Neuron (in vitro differentiated cells): ENCODE data around the gene NOXA1.

Experiments
- H2AFZ ChIP-seq: one replicate; pipeline ENCODE4 v1.6.1; 2013; ENCODE audit warnings: low read depth, mild to moderate bottlenecking, inconsistent platforms, low read length, moderate library complexity
- H3K27me3 ChIP-seq: one replicate; pipeline ENCODE4 v1.6.1; 2013; ENCODE audit warnings: low read length; ENCODE audit not compliant: insufficient read depth
- H3K36me3 ChIP-seq: one replicate; pipeline ENCODE4 v1.6.1; 2013; ENCODE audit warnings: low read length; ENCODE audit not compliant: insufficient read depth
- H3K4me1 ChIP-seq: one replicate; pipeline ENCODE4 v1.6.1; 2013; ENCODE audit warnings: low read length; ENCODE audit not compliant: insufficient read depth
- H3K4me3 ChIP-seq: 2 replicates; pipeline ENCODE4 v1.5.1; 2013; ENCODE audit warnings: mild to moderate bottlenecking, low read length, moderate library complexity
- H3K9me3 ChIP-seq: one replicate; pipeline ENCODE4 v1.6.1; 2013; ENCODE audit warnings: low read length

Gene NOXA1

DNA sequence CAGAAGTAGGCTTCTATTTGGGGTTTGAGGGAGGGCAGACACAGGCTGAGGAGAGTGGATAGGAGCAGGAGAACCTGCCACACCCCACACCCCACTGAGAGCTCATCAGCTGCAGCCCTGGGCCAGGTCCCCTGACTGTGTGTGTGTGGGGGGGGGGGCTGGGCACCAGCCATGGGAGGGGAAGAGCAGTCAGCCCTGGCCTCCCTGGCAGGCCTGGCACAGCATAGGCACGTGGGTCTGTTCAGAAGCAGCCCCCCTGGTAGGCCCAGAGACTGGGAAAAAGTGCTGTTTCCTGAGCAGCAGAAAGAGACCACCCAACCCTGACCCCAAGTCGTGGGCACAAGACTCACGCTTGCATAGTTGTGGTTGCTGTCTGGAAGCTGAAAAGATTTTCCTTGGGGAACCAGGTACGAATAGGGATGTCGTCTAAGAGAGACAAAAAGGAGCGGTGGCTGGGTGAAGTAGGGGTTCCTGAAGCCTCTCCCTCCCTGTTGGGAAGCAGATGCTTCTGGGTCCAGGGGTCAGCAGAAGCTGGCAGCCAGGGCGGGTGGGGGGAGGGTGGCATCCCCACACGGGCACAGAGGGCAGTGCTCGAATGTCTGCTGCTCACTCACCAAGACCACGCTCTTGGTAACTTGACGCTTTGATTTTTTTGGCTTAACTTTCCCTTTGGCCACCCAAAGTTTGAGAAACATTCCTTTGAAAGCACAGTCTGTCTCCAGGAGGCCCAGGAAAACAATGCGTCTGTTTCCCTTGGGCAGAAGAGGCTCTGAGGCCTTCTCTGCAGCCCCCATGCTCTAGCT is 33.1 kb downstream of the NOXA1 start:
- H3K27me3 ChIP-seq, result no peaks in the 10 kb centered on the region

DNA sequence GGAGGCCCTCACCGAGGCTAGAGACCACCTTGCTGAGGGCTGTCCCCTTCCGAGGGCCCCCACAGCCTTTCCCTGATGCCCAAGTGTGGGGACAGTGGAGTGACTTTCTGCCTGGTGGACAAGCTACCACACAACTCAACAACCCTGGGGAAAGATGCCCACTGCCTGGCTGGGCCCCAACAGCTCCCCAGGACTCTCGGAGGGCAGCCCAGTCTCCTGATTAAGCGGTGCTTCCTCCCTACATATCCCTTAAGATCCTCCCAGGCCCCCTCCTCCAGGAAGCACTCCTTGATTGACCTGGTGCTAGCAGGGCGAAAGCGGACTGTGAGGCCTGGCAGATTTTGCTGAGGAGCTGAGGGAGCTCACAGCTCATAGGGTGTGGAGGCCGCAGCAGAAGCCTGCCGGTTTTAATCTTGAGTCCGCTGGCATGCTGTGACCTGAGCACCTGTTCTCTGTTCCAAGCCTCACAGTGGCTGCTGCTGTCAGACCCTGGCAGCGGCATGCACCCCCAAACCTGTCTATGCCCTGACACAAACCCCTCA is 33.7 kb downstream of the NOXA1 start:
- no peak overlapping the region for H3K4me3 ChIP-seq
- H3K4me1 ChIP-seq, result peaks cover 14% of the 10 kb centered on the region
- no peaks in the 10 kb centered on the region for H3K27me3 ChIP-seq
- H2AFZ ChIP-seq, result no peak overlapping the region
- no peaks in the 10 kb centered on the region for H3K9me3 ChIP-seq
- peaks cover 42% of the 10 kb centered on the region for H3K36me3 ChIP-seq

More for the DNA sequence above, 33.1 kb downstream of the NOXA1 start:
- H2AFZ ChIP-seq, result no peak overlapping the region
- H3K4me3 ChIP-seq, result no peak overlapping the region
- H3K36me3 ChIP-seq, result peaks cover 42% of the 10 kb centered on the region
- H3K9me3 ChIP-seq, result no peaks in the 10 kb centered on the region
- peaks cover 14% of the 10 kb centered on the region for H3K4me1 ChIP-seq

DNA sequence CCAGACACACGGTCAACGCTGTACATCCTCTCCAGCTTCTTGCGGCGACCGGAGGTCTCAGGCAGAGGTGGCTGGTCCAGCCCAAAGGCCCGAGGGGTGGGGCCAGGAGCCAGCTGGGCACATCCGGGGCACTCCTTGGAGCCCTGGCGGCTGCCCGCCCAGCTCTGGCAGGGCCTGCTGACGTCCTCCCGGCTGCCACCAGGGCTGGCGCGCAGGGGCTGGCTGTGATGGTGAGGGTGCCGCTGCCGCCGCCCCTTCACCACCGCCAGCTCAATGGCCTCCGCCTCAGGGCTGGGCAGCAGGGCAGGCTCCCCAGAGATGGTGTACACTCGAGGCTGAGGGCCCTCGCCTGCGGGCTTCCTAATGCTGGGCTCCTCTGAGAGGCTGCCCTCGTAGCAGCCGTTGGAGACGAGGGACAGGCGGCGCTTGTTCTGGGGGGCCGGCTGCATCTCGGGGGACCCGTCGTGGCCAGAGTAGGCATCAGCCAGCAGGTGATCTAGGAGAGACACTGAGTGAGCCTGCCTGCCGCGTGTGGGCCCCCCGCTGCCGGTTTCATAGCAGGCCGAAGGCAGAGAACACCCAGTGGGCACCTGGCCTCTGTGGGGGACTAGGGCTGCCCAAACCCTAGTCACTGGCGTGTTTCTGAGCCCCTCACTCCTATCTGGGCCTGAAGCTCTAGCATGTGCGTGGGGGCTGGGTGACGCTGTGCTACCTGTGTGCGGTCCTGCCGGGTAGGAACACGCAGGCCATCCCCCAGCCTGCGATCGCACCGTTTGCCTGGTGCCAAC is 34.4 kb downstream of the NOXA1 start:
- H3K4me1 ChIP-seq, result peaks cover 14% of the 10 kb centered on the region
- H2AFZ ChIP-seq, result no peak overlapping the region
- H3K9me3 ChIP-seq, result no peaks in the 10 kb centered on the region
- H3K36me3 ChIP-seq, result peaks cover 37% of the 10 kb centered on the region
- H3K27me3 ChIP-seq, result no peaks in the 10 kb centered on the region
- H3K4me3 ChIP-seq, result peak overlapping the region; percentile 73

DNA sequence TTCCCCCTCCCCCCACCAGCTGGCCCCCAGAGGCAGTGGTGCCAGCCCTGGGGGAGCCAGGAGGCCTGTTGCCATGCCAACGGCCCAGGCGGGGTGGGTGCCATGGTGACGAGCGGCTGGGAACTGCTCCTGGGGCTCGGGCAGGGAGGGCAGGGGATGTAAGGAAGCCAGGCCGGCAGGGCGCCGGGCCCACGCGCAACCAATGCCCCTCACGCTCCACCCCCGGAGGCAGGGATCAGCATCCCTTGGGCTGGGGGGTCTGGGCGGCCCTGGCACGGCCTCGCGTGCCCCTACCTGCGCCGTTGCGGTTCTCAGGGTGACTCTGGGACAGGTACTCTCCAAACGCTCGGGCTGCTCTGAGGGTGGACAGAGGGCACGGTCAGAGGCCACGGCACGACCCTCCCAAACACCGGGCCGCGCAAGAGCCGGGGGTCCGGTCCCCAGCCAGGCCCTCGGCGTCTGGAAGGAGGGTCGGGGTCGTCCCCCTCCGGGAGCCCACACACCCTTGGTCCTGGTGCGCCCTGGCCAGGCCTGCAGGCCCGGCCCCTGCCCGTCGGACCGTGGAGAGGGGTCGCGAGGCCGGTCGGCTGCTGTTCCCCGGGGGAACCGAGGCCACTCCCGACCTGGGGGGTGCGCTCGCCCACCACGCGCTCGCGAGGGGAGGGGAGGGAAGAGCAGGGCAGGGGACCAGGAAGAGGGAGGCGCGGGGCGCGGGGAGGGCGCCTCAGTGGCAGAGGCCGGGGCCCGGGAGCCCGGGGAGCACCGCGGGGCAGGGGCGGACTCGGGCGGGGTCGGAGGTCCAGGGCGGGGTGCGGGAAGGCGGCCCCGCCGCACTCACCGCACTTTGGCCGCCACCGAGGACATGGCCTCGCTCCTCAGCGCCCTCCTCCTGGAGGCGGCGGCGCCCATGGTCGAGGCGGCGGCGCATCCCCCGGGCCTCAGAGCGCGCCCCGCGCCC is 35.3 kb downstream of the NOXA1 start:
- Histone ChIP-seq H3K36me3 (peaks cover 31% of the 10 kb centered on the region), H2AFZ (peak overlapping the region; percentile 24), H3K4me1 (peaks cover 14% of the 10 kb centered on the region), H3K4me3 (peak overlapping the region; percentile 73), H3K9me3 (no peaks in the 10 kb centered on the region), H3K27me3 (no peaks in the 10 kb centered on the region)

DNA sequence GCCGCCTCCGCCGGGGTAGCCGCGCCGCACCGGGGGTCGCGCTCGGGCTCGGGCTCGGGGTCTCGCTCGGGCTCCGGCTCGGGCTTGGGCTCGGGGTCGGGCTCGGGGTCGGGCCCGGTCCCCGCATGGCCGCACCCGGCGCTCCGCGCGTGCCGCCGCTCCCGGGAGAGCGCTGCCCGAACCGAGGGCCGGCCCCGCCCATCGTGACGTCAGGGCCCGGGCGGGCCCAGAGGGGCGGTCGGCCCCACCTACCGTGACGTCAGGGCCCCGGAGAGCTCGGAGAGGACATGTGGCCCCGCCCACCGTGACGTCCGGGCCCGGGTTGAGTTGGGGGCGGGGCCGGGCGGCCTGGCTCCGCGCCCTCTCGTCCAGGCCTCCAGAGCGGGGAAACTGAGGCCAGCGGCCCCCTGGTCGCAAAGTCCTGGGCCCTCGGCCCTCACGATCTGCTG is 36.0 kb downstream of the NOXA1 start, which contains the start of gene NSMF:
Gene NSMF, minus strand, starts transcription at position 183 of the 449 bp plus-strand sequence. CDS start 232 bp downstream, outside the sequence.
- H3K27me3 ChIP-seq, result no peaks in the 10 kb centered on the region
- H3K4me3 ChIP-seq, result peak within 1 kb of the TSS; percentile 73
- H3K36me3 ChIP-seq, result peaks cover 31% of the 10 kb centered on the region
- H3K4me1 ChIP-seq, result peaks cover 14% of the 10 kb centered on the region
- H3K9me3 ChIP-seq, result no peaks in the 10 kb centered on the region
- peak within 1 kb of the TSS; percentile 86 for H2AFZ ChIP-seq

DNA sequence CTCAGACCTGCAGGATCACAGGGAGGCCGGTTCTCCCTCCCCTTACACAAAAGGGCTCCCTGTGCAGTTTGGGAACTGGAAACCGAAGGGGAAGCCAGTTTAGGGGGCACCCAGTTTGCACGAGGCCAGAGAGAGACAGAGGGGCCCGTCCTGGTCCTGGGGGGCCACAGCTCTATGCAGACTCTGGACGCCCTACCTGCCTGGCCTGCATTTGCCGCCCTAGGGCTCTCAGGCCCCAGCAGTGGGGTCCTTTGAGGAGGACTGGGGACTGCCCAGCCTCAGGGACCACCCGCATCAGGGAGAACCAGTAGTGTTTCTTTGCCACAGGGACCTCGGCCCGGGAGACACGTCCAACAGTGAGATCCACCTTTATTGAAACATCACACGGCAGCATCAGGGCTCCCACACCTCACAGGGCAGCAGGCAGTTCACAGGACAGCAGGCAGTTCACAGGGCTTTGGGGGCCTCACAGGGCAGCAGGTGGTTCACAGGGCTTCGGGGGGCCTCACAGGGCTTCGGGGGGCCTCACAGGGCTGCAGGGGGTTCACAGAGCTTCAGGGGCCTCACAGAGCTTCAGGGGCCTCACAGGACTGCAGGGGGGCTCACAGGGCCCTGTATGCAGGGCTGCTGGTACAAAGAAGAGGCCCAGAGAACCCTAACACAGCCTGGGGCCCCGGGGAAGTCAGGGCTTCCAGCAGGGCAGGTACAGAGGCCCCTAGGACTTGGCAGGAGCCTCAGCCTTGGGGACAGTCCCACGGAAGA is 36.6 kb downstream of the NOXA1 start:
- H3K36me3 ChIP-seq, result peaks cover 26% of the 10 kb centered on the region
- peaks cover 2% of the 10 kb centered on the region for H3K9me3 ChIP-seq
- H3K4me3 ChIP-seq, result peak overlapping the region; percentile 73
- H2AFZ ChIP-seq, result peak overlapping the region; percentile 86
- peaks cover 14% of the 10 kb centered on the region for H3K4me1 ChIP-seq
- no peaks in the 10 kb centered on the region for H3K27me3 ChIP-seq

DNA sequence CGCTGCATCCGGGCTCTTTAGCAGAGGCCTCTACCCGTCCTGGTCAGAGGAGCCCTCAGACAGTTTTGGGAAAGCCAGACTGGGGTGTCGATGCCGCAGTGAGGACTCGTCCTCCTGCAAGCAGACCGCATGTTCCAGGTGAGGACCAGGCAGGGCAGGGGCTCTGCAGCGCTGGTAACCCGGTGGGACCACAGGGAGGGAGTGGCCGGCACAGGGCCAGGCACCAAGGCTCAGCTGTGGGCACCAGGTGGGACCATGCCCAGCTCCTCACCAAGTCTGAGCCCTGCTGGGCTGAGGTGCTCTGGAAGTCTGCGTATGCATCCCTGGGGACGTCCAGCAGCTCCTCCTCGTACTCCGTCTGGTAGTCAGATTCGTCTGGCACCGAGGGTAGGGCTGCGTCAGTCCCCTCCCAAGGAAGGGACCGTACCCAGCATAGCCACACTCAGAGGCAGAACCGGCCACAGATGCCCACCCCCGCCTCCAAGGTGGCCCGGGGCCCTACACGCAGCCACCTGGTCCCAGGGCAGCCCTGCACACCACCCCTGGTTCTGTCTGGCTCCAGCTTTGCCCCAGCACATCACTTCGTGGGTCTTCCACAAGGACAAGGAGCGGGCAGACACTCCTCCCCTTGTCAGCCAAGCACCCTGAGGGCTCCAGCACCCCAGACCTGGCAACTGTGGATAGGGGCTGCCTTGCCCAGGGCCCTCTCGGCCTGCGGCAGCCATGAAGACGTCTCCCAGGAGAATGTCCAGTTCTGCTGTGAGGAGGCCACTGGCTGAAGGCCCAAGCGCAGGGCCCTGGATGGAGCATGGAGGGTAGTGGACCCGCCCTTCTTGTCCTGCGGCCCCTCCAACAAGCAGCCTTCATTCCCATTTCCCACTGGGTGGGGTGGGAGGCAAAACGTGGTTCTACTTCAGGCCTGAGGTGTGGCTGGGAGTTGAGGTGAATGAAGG is 37.4 kb downstream of the NOXA1 start:
- Histone ChIP-seq H3K27me3 (no peaks in the 10 kb centered on the region), H3K36me3 (peaks cover 18% of the 10 kb centered on the region), H3K4me3 (no peak overlapping the region), H2AFZ (no peak overlapping the region), H3K9me3 (peaks cover 2% of the 10 kb centered on the region), H3K4me1 (peaks cover 14% of the 10 kb centered on the region)

DNA sequence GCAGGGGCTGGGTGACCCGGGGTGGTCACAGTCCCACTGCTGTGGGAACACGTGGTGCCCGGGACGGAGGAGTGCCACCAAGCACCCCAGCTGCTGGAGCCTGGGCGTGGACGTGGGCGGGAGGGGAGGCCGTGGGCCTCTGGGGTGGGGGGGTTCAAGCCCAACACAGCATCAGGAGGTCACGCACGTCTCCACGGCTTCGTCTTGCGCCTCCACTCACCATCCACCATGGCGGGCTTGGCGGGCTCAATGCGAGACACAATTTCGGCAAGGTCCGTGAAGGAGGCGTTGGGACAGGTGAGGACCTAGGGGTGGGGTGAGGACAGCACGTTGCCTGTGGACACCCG is 38.1 kb downstream of the NOXA1 start:
- H3K36me3 ChIP-seq, result peaks cover 13% of the 10 kb centered on the region
- H2AFZ ChIP-seq, result no peak overlapping the region
- no peak overlapping the region for H3K4me3 ChIP-seq
- peaks cover 14% of the 10 kb centered on the region for H3K4me1 ChIP-seq
- H3K27me3 ChIP-seq, result no peaks in the 10 kb centered on the region
- H3K9me3 ChIP-seq, result peaks cover 2% of the 10 kb centered on the region

DNA sequence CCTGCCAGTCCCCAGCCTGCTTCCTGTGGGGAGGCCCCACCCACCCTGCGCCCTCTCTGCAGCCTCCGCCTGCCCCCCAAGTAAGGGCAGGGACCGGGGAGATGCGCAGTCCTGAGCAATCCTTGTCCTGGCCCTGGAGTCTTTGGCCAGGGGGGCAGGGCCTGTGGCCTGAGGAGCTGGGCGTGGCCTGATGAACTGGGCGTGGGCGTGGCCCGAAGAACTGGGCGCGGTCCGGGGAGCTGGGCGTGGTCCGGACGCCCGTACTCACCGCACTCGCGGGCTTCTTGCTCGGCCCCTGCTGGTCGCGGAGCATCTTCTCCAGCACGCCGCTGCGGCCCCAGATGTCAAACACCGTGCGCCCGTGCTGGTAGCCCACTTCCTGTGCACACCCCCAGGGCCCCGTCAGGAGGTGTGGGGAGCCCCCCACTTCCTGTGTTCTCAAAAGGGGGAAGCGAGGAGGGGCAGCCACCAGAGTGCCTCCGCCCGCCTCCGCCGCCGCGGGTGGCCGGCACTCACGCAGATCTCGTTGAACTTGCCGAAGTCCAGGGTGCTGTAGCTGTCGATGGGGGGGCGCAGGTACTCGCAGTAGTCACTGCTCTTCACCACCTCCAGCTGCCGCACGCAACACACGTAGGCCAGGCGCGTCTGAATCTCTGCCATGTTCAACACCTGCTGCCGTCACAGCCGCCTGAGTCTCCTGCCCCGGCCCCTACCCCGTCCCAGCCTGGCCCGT is 38.6 kb downstream of the NOXA1 start:
- peaks cover 7% of the 10 kb centered on the region for H3K36me3 ChIP-seq
- peaks cover 14% of the 10 kb centered on the region for H3K4me1 ChIP-seq
- H3K27me3 ChIP-seq, result no peaks in the 10 kb centered on the region
- peaks cover 2% of the 10 kb centered on the region for H3K9me3 ChIP-seq
- H3K4me3 ChIP-seq, result no peak overlapping the region
- no peak overlapping the region for H2AFZ ChIP-seq

DNA sequence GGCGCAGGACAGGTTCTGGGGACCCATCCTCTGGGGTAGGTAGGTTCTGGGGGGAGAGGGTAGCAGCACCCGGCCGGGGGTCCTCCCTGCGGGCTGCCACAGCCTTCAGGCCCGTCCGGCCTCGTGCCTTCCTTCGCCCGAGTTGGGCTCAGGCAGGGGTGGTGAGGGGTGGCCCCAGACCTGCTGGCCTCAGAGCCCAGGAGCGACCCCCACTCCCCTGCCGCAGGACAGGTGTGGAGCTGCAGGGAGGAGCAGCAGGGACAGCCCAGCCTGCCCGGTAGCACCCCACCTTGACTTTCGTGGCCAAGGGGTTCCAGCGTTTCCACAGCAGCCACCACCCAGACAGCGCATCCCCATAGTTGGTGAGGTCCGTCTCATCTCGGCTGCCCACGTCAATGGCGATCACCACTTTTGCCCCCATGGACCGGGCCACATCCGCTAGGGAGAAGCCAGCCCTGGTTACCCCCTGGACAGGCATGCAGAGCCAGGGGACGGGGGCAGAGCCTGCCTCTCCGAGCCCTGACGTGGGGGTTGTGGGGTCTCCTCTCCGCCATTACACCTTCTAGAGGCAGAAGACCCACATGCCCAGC is 39.3 kb downstream of the NOXA1 start:
- no peaks in the 10 kb centered on the region for H3K27me3 ChIP-seq
- peaks cover under 1% of the 10 kb centered on the region for H3K36me3 ChIP-seq
- no peak overlapping the region for H3K4me3 ChIP-seq
- peaks cover 14% of the 10 kb centered on the region for H3K4me1 ChIP-seq
- no peak overlapping the region for H2AFZ ChIP-seq
- peaks cover 2% of the 10 kb centered on the region for H3K9me3 ChIP-seq
